M059J (cell line): Measurements from ENCODE around the gene SGK1. TPM values are rescaled to one million over a fixed set of nuclear protein-coding genes. Genes with fewer than 3 reads are reported as not detected.
"Not testable (repeated sequence)": the region's sequence is repeated elsewhere in the genome, so short reads cannot be mapped to it uniquely, and the experiment has no call there.

Source experiments
- DNase-seq: peaks from one replicate; pipeline ENCODE4 v3.0.0-alpha.2; 2012; ENCODE audit warnings: low read depth
- total RNA-seq: library from RNA; depleted of rRNA; stranded (reverse); fragments of >200 nt; shearing (Covaris generic); gene quantifications from 2 replicates; pipeline ENCODE4 v1.2.3, GENCODE V29; 2014

The SGK1 gene
- total RNA-seq, 1 experiment from 2014 or later, result 53.2 TPM

- not testable (repeated sequence) for DNase-seq
Measured at GRCh38 chr6:134304381-134304780, 13.5 kb downstream of the SGK1 start.

- no peak for DNase-seq
Measured at GRCh38 chr6:134303891-134304290, 14.0 kb downstream of the SGK1 start.

- peak; percentile 52 for DNase-seq
Measured at GRCh38 chr6:134299236-134299635, 18.7 kb downstream of the SGK1 start.

- DNase-seq, result no peak
Measured at GRCh38 chr6:134296762-134297161, 21.1 kb downstream of the SGK1 start.

GRCh38 chr6:134295953-134296553 is 21.9 kb downstream of the SGK1 start:
- DNase-seq, result peak; percentile 99

GRCh38 chr6:134293659-134294161 is 24.2 kb downstream of the SGK1 start:
- peak; percentile 31 for DNase-seq

- DNase-seq, result no peak
Measured at GRCh38 chr6:134291156-134291555, 26.8 kb downstream of the SGK1 start.

- DNase-seq, result no peak
Measured at GRCh38 chr6:134289204-134289575, 28.7 kb downstream of the SGK1 start.

GRCh38 chr6:134288538-134289203 is 29.2 kb downstream of the SGK1 start:
- peak; percentile 95 for DNase-seq

- DNase-seq, result peak; percentile 56
Measured at GRCh38 chr6:134287859-134288537, 29.9 kb downstream of the SGK1 start.

- peak; percentile 18 for DNase-seq
Measured at GRCh38 chr6:134282816-134283215, 35.1 kb downstream of the SGK1 start.

- DNase-seq, result no peak
Measured at GRCh38 chr6:134281388-134281787, 36.5 kb downstream of the SGK1 start.

- peak; percentile 25 for DNase-seq
Measured at GRCh38 chr6:134278000-134278399, 39.9 kb downstream of the SGK1 start.

- peak; percentile 70 for DNase-seq
Measured at GRCh38 chr6:134276891-134277377, 41.0 kb downstream of the SGK1 start.

GRCh38 chr6:134272374-134272773 is 45.5 kb downstream of the SGK1 start:
- no peak for DNase-seq

- DNase-seq, result no peak
Measured at GRCh38 chr6:134267917-134268361, 50.0 kb downstream of the SGK1 start.

- DNase-seq, result no peak
Measured at GRCh38 chr6:134266776-134267175, 51.1 kb downstream of the SGK1 start.

GRCh38 chr6:134261766-134262165 is 56.1 kb downstream of the SGK1 start:
- DNase-seq, result no peak

GRCh38 chr6:134258849-134259306 is 59.0 kb downstream of the SGK1 start:
- DNase-seq, result no peak

- DNase-seq, result no peak
Measured at GRCh38 chr6:134257516-134257915, 60.4 kb downstream of the SGK1 start.

GRCh38 chr6:134256862-134257261 is 61.0 kb downstream of the SGK1 start:
- DNase-seq, result no peak

- DNase-seq, result not testable (repeated sequence)
Measured at GRCh38 chr6:134255280-134255679, 62.6 kb downstream of the SGK1 start.

GRCh38 chr6:134254118-134254517 is 63.8 kb downstream of the SGK1 start:
- no peak for DNase-seq
